SJCRH30 (cell line): ENCODE data around the gene GLOD4. TPM values are rescaled to one million over a fixed set of nuclear protein-coding genes. Genes with fewer than 3 reads are reported as not detected.
"Not testable (repeated sequence)": the region's sequence is repeated elsewhere in the genome, so short reads cannot be mapped to it uniquely, and the experiment has no call there.

ENCODE experiments used
- DNase-seq, 2 experiments: peaks; one replicate each; pipeline ENCODE4 v3.0.0-alpha.2; 2015 to 2020
- H3K27ac ChIP-seq: fragments of 250-450 bp; sonication (Bioruptor Pico); 2 replicates; pipeline ENCODE4 v1.5.1; 2020; ENCODE audit warnings: mild to moderate bottlenecking, moderate library complexity
- H3K27me3 ChIP-seq: fragments of 250-450 bp; sonication (Bioruptor Pico); 2 replicates; pipeline ENCODE4 v1.5.1; 2020; ENCODE audit warnings: mild to moderate bottlenecking, moderate library complexity
- H3K36me3 ChIP-seq: fragments of 250-450 bp; sonication (Bioruptor Pico); 2 replicates; pipeline ENCODE4 v1.5.1; 2020; ENCODE audit warnings: mild to moderate bottlenecking, moderate library complexity
- H3K4me1 ChIP-seq: fragments of 250-450 bp; sonication (Bioruptor Pico); 2 replicates; pipeline ENCODE4 v1.5.1; 2020; ENCODE audit warnings: mild to moderate bottlenecking, moderate library complexity
- H3K4me3 ChIP-seq: fragments of 250-450 bp; sonication (Bioruptor Pico); 2 replicates; pipeline ENCODE4 v1.5.1; 2020; ENCODE audit warnings: mild to moderate bottlenecking, moderate library complexity
- H3K9me3 ChIP-seq: fragments of 250-450 bp; sonication (Bioruptor Pico); replicated peaks from 2 replicates; pipeline ENCODE4 v1.5.1; 2020; ENCODE audit warnings: mild to moderate bottlenecking, moderate library complexity
- total RNA-seq: library from RNA; depleted of rRNA; stranded (reverse); fragments of >200 nt; shearing (Covaris generic); gene quantifications from 2 replicates; pipeline ENCODE4 v1.2.3, GENCODE V29; 2014

The GLOD4 gene
- total RNA-seq, 1 experiment from 2014 or later: 45.0 TPM

DNA sequence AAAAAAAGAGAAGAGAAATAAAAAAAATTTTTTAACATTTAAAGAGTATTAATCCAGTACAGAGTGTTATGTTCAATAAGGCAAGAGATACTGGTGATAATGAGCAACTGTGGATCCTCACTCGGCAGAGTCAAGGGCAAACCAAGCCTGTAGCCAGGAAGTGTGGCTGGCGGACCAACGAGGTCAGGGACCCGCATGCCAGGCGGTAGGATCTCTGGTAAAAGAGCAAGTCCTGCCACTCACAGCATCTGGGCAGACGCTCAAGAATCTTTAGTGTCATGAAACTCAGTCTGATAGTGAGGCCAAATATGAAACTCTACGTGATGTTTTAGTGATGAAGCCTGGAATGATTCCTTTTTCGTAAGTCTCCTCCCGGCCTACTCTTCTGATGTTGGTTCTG lies 21.7 kb downstream of the GLOD4 start:
- Histone ChIP-seq H3K36me3 (peaks cover 7% of the 10 kb centered on the region; the same call in 1 of the 2 replicates), H3K27me3 (no peaks in the 10 kb centered on the region), H3K27ac (no peak overlapping the region)

DNA sequence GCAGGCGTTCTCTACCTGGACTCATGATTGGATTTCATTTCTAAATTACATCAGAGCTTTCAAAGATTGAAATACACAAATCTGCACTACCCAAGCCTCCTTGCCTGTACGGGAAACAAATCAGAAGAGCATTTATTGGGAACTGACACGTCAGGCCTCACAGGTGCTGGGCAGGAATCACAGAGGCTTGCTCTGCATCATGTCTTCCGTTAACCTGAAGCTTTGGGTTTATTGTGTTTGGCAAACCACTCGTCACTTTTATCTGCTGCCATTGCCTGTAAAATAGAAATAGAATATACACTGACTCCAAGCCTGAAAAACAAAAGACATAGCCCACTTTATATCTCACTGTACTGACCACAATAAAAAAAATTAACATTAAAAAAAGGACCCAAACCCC lies 22.1 kb downstream of the GLOD4 start:
- no peak for DNase-seq
- peaks cover 7% of the 10 kb centered on the region; the same call in 1 of the 2 replicates for H3K36me3 ChIP-seq
- H3K27me3 ChIP-seq: no peaks in the 10 kb centered on the region
- no peak overlapping the region for H3K27ac ChIP-seq
- no peak overlapping the region for H3K4me3 ChIP-seq
- H3K4me1 ChIP-seq: no peaks in the 10 kb centered on the region
- no peaks in the 10 kb centered on the region for H3K9me3 ChIP-seq

More for the DNA sequence above, 21.7 kb downstream of the GLOD4 start:
- no peak for DNase-seq
- Histone ChIP-seq H3K4me1 (no peaks in the 10 kb centered on the region), H3K4me3 (no peak overlapping the region), H3K9me3 (no peaks in the 10 kb centered on the region)

DNA sequence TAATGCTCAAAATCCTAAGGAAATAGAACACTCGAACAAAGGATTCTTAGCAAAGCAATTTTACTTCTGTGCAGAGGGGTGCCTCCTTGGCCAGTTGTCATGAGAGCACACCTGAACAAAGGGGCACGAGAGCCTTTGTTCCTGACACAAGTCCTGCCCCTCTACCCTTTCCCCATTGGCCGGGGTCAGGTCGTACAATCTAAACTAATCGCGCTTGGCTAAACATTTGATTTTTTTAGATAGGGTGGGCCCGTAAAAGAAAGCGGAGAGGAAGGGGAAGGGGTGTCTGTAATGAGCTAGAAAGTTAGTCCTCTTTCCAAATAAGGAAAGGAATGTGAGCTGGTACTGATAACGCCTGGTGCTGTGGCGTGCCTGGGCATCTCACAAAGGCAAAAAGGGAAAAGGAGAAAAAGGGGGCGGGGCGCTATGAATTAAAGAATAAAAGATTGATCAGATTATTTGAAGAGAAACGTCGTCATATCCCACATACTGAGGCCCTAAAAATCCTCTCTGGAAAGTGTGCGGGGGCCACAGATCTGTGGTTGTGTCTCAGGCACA lies 26.0 kb downstream of the GLOD4 start:
- H3K27me3 ChIP-seq, H3K4me3 ChIP-seq, H3K27ac ChIP-seq, H3K36me3 ChIP-seq, DNase-seq, H3K4me1 ChIP-seq, H3K9me3 ChIP-seq: not testable (repeated sequence)

DNA sequence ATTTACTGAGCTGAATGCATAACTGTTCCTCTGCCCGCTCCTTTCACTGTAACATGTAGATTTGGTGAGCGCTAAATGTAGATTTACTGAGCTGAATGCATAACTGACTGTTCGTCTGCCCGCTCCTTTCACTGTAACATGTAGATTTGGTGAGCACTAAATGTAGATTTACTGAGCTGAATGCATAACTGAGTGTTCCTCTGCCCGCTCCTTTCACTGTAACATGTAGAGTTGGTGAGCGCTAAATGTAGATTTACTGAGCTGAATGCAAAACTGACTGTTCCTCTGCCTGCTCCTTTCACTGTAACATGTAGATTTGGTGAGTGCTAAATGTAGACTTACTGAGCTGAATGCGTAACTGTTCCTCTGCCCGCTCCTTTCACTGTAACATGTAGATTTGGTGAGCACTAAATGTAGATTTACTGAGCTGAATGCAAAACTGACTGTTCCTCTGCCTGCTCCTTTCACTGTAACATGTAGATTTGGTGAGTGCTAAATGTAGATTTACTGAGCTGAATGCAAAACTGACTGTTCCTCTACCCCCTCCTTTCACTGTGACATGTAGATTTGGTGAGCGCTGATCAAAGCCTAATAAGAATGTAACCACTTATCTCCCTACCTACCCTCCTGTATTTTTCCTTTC lies 26.6 kb downstream of the GLOD4 start:
- not testable (repeated sequence) for DNase-seq, H3K36me3 ChIP-seq, H3K4me1 ChIP-seq, H3K9me3 ChIP-seq, H3K27ac ChIP-seq, H3K4me3 ChIP-seq, H3K27me3 ChIP-seq

DNA sequence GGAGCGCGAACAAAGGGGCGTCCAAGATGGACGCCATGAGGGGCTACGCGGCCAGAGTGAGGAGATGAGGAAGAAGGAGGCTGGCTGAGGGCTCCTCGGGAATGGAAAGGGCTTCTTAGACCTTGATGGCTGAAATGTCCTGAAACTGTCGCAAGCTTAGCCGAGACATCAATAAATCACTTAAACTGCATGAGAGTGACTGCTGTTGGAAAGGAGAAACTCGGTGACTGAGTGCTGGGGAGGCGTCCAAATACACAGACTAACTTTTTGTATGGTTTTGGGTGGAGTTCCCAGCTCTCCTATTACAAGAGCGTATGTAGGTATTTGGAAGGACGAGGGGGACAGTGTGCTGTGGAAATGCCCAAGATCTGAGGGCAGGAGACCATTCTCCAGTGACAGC lies 28.7 kb downstream of the GLOD4 start:
- no peaks in the 10 kb centered on the region for H3K9me3 ChIP-seq
- no peak overlapping the region for H3K27ac ChIP-seq
- no peak for DNase-seq
- no peak overlapping the region for H3K4me3 ChIP-seq
- H3K27me3 ChIP-seq: no peaks in the 10 kb centered on the region
- no peaks in the 10 kb centered on the region for H3K4me1 ChIP-seq
- peaks cover 3% of the 10 kb centered on the region for H3K36me3 ChIP-seq

DNA sequence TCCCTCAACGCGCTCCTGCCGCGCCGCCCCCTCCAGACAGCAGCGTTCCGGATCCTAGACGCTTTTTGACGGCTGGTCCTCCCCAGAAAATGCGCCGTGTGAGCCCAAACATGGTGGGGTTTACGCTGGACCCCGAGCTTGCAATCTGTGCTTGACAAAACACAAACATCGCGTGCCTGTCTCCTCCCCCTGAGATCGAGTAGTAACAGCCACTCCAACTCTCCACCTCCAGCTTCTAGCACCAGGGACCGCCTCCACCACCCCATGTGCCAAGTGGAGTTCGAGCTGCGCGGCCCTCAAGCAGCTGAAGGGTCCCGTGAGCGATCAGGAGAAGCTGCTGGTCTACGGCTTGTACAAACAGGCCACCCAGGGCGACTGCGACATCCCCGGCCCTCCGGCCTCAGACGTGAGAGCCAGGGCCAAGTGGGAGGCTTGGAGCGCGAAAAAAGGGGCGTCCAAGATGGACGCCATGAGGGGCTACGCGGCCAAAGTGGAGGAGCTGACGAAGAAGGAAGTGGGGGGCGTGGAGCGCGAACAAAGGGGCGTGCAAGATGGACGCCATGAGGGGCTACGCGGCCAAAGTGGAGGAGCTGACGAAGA lies 29.4 kb downstream of the GLOD4 start:
- peak overlapping the region; percentile 66 for H3K27ac ChIP-seq
- peak; percentile 43 to 50 for DNase-seq
- peak overlapping the region; percentile 85 for H3K4me3 ChIP-seq
- peaks cover 10% of the 10 kb centered on the region for H3K36me3 ChIP-seq
- no peaks in the 10 kb centered on the region for H3K27me3 ChIP-seq
- H3K9me3 ChIP-seq: no peaks in the 10 kb centered on the region
- no peaks in the 10 kb centered on the region for H3K4me1 ChIP-seq

DNA sequence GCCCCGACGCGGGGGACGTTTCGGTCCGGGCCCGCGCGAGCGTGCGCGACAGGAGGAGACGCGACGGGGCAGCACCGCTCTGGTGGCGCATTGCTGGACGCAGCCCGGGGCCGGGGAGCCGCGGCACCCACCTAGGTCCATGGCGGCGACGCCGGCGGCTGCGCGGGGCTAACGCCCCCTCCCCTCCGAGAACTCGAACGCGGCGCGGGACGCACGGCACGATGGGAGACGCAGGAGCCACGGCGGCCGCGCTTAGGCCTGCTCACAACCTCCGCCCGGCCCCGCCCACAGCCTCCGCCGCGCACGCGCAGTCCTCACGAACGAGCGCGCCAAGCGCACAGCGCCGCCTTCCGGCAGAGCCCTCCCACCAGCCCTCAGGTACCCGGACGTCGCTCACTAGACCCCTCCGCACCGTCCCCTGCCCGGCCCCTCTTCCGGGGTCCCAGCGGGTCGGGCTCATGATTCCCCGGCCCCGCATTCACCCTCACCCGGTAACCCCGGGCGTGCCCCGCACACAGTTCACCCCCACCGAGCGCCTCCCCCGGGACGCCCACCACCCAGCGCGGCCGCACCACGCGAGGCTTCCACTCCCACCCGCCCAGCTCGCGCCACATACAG lies 30.0 kb downstream of the GLOD4 start, which contains the start of gene GEMIN4:
Gene GEMIN4, minus strand, starts transcription at position 263 of the 618 bp plus-strand sequence. Its CDS starts 122 bp downstream, at position 141.
- peaks cover 16% of the 10 kb centered on the region for H3K36me3 ChIP-seq
- H3K9me3 ChIP-seq: no peaks in the 10 kb centered on the region
- H3K27ac ChIP-seq: peak within 1 kb of the TSS; percentile 66
- peak within 1 kb of the TSS; percentile 85 for H3K4me3 ChIP-seq
- H3K27me3 ChIP-seq: no peaks in the 10 kb centered on the region
- no peaks in the 10 kb centered on the region for H3K4me1 ChIP-seq
- DNase-seq: peak; percentile 87 to 89

DNA sequence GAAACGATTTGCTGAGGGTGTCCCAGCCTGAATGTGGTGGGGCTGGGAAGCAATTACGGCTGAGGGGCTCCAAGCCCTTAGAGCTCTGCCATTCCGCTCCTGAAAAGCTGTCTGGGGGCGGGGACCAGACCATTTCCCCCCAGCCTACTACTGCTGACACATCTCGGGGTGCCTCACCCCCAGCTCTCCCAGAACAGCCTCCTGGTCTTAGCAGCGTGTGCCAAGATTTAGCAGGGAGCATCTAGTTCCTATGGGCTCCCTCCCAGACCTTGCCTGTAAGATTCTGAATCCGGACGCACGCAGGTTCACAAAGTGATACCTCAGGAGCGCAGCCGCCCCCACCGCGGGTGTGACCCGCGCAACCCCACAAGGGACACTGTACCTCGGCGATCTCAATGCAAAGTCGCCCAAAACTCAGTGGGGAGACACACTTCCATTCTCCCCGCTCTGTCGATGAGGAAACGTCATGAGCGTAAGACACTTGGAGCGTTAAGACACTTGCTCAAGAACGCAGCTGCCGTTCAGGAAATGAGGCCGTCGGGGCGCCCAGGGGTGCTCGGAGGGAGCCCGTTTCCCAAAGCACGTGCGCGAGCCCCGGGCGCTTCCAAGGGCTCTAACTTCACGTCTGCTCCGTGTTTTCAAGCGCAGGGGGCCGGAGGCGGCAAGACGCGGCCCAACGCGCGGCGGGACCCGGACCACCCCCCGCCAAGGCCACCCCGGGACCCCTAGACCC lies 30.6 kb downstream of the GLOD4 start:
- Histone ChIP-seq H3K4me1 (no peaks in the 10 kb centered on the region), H3K9me3 (no peaks in the 10 kb centered on the region), H3K27me3 (no peaks in the 10 kb centered on the region), H3K4me3 (peak overlapping the region; percentile 85), H3K27ac (peak overlapping the region; percentile 66), H3K36me3 (peaks cover 22% of the 10 kb centered on the region)
- peak; percentile 31 to 41 for DNase-seq

DNA sequence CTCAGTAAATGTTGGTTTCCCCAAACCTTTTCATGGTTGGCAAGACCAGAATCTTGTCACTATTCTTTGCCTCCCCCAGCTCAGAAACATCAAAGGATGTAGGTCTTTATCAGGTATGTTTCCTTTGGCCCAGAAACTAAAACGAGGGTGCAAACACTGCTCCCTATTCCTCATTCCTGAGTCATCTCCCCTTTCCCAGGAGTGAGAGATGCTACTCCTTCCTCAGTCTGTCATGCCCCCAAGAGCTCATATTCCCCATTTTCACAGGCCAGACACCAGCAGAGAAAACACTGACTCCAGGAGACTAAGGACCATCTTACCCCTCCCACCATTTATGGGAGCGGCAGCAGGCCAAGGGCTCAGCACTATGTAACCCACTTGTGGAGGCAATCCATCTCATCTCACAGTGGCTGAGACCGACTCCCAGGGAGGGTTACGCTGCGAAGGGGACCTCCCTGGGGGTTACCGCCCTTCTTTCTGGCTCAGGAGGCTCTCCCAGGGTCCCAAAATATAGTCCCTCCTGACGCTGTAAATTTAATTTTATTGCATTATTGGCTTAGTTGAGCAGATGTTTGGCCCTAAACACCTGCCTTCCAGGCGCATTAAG lies 31.5 kb downstream of the GLOD4 start:
- Histone ChIP-seq H3K36me3 (peaks cover 28% of the 10 kb centered on the region), H3K27me3 (no peaks in the 10 kb centered on the region), H3K9me3 (no peaks in the 10 kb centered on the region), H3K4me1 (no peaks in the 10 kb centered on the region), H3K4me3 (no peak overlapping the region), H3K27ac (no peak overlapping the region)
- DNase-seq: no peak

DNA sequence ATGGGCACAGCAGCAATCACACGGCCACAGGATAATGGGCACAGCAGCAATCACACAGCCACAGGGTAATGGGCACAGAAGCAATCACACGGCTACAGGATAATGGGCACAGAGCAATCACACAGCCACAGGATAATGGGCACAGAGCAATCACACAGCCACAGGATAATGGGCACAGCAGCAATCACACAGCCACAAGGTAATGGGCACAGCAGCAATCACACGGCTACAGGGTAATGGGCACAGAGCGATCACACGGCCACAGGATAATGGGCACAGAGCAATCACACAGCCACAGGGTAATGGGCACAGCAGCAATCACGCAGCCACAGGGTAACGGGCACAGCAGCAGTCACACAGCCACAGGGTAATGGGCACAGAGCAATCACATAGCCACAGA lies 32.7 kb downstream of the GLOD4 start:
- not testable (repeated sequence) for H3K9me3 ChIP-seq, H3K4me3 ChIP-seq, H3K27me3 ChIP-seq, H3K4me1 ChIP-seq, DNase-seq, H3K27ac ChIP-seq
- H3K36me3 ChIP-seq: peaks cover 36% of the 10 kb centered on the region

DNA sequence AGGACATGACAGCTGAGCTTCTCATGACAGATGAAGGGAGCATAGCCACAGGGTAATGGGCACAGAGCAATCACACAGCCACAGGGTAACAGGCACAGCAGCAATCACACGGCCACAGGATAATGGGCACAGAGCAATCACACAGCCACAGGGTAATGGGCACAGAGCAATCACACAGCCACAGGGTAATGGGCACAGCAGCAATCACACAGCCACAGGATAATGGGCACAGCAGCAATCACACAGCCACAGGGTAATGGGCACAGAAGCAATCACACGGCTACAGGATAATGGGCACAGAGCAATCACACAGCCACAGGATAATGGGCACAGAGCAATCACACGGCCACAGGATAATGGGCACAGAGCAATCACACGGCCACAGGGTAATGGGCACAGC lies 33.5 kb downstream of the GLOD4 start:
- DNase-seq, H3K4me1 ChIP-seq, H3K27ac ChIP-seq, H3K9me3 ChIP-seq, H3K27me3 ChIP-seq, H3K4me3 ChIP-seq: not testable (repeated sequence)
- peaks cover 41% of the 10 kb centered on the region for H3K36me3 ChIP-seq

DNA sequence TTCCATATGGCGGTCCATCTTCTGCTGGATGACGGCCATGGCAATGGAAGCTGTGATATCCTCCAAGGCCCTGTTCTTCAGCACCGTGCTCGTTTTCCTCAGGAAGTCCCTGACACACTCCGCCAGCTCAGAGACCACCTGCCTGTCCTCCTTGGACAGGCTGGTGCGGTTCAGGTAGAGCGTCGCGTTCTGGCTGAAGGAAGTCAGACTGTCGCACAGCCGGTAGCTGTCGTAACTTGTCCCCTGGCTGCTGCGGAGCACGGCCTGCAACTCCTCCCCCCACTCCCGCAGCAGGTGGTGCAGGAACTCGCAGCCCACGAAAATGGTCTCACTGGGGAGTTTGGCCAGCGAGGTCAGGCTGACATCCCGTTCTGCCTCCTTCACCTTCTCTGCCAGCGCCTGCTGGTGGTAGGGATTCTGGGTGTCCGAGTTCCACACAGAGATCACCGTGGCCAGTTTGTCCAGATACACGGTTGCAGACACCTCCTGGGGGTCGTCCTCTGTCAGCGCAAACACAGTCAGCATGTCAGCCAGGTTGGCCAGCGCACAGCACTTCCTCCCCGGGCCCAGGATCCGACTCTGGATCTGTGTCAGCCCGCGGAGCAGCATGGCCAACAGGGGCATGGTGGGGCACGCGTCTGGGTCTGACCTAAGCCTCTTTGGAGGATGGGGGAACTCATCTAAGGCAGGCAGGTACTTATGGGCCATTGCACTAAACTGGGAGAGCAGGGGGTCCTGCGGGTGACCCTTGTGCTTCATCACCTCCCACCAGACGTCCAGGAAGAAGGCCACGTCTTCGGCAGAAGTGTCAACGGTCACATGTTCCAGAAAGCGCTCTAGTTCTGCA lies 35.1 kb downstream of the GLOD4 start:
- no peak overlapping the region for H3K4me3 ChIP-seq
- peaks cover 45% of the 10 kb centered on the region for H3K36me3 ChIP-seq

DNA sequence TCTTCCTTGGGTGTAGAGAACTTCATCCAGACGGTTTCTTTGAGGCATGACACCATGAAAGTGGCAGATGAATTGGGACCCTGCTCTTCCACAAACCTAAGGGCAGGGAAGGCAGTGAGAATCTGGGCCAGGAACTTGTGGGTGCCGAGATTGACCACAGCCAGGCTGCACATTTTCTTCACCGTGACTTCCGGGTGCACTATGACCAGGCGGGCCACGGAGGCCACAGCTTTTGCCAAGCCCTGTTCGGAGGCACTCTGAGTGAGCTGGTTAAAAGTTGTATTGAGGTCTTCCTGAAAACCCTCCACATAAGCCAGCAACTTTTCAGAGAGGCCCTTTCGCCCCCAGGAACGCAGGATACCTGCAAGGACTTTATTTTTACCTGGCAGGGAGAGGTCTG lies 35.9 kb downstream of the GLOD4 start:
- Histone ChIP-seq H3K27ac (no peak overlapping the region), H3K36me3 (peaks cover 45% of the 10 kb centered on the region), H3K4me3 (no peak overlapping the region), H3K27me3 (no peaks in the 10 kb centered on the region), H3K9me3 (no peaks in the 10 kb centered on the region), H3K4me1 (no peaks in the 10 kb centered on the region)
- no peak for DNase-seq

More for the DNA sequence above, 35.1 kb downstream of the GLOD4 start:
- H3K9me3 ChIP-seq: no peaks in the 10 kb centered on the region
- no peaks in the 10 kb centered on the region for H3K4me1 ChIP-seq
- H3K27me3 ChIP-seq: no peaks in the 10 kb centered on the region
- DNase-seq: no peak
- no peak overlapping the region for H3K27ac ChIP-seq

DNA sequence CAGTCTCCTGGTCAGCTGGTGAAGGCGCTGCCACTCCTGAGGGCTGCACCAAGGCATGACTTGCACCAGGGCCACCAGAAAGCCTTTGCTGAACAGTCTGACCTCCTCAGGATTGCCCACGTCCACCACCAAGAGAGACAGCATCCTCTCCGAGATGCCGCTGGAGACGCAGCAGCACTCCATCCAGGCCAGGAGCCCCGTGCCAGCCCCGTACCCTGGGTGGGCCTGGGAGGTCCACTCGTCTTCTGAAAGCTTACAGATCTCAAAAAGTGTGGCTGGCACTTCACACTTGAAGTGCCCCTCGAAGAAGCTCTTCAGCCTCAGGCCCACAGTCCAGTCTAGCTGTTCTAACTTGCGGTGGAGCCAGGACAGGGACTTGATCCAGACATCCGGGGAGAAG lies 36.7 kb downstream of the GLOD4 start:
- Histone ChIP-seq H3K27ac (no peak overlapping the region), H3K9me3 (no peaks in the 10 kb centered on the region), H3K4me1 (no peaks in the 10 kb centered on the region), H3K4me3 (no peak overlapping the region), H3K36me3 (peaks cover 45% of the 10 kb centered on the region), H3K27me3 (no peaks in the 10 kb centered on the region)
- DNase-seq: no peak
